ENCODE data around the gene DPF3.
A peak's percentile ranks its signal among the peaks of the same experiment; 100 is the strongest.

The DPF3 gene

DNA sequence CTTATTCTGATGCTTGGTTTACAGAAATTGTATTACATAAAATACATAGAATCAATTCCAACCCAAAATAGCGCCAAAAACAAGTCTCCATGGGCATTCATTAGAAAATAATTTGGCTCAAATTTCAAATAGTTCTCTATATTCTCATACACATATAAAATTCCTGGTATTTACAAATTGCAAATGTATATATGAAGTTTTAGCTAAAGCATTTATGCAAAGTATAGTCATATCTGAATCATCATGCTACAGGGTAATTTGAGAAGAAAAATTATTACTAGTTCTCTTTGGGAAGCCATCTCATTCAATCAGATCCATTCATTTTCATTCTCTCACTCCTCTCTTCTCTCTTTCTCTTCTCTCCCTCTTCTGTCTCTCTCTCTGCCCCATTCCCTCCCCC, 257.8 kb downstream of the DPF3 start:
- DNase-seq: no peak

DNA sequence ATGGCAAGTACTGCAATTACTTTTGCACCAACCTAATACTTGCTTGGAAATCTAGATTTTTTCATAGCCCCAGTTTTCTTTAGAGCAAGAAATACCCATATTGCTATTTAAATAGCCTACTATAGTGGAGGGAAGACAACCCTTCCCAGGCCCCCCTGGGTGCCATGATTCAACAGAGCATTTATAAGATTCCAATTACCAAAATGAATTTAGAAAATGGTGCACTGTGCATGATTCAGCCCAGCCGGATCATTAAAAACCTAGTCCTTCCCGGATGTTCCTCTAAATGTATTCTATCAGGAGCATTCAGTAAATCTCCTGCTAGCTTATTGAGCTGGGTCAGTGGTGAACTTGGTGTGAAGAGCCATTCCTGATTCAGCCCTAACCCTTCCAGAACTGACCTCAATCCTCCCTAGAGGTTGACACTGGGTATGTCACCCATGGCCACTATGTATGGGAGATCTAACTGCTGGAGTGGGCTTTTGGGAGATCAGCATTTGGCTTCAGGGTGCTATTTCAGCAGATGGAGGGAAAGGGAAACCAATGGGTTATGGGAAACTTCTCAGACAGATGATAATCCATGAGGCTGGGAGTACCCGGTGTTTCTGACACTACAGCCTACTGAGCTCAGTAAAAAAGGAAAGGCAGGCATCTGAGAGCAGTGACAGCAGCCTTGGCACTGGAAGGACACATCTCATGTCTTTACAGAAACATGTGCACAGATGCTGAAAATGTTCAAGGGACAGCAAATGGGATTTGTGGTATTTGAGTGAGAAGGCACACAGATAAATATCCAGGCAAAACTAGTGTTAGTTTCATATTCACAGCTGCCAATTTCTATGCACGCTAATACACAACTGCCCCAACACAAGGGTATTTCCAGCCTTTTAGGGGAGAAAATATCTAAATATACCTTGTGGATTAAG, 258.9 kb downstream of the DPF3 start:
- DNase-seq: no peak

DNA sequence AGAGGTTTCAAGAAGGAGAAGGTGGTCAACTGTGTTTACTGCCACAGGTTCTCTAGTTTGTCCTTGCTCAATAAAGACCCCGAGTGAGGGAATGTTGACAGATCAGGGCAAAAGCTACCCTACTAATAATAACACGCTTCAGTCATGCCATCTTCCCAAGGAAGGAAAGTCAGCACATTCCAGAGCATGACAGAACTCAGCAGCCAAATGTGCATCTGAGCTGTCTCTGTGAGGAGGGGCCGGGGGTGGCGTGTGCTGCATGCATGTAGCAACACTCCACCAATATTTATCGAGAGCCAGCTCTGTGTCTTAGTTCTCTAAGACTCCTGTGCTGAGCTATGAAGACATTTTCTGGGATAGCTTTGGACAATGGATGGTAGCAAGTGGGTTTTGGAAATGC, 260.4 kb downstream of the DPF3 start:
- DNase-seq: no peak

DNA sequence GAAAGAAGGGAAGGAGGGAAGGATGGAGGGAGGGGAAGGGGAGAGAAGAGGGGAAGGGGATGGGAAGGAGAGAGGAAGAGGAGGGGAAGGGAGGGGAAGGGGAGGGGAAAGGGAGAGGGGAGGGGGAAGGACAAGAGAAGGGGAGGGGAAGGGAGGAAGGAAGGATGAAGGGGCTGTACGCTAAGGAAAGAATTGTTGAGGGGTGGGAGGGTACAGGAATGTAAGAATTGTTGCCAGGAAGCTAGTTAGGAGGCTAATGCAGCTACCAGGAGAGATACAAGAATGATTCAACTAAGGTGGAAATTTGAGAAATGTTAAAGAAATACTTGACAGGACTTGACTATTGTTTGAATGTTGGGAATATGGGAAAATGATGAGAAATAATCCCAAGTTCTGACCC, 261.2 kb downstream of the DPF3 start:
- no peak for DNase-seq

DNA sequence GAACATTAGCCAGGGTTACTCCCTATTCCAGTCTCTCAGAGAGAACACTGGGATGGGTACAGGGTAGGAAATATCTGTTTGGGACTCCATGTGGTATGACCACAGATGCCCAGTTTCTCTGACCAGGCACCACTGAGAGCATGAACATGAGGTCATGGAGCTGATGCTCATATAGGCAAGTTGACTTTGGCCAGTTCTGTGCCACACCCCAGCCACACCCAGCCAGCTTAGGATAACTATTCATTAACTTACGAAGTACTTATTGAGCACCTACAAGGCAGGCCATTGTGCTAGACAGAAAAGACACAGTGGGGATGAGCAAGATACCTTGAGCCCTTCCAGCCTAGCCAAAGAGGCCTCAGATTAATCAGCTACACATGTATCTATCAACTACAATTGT, 262.5 kb downstream of the DPF3 start:
- no peak for DNase-seq

DNA sequence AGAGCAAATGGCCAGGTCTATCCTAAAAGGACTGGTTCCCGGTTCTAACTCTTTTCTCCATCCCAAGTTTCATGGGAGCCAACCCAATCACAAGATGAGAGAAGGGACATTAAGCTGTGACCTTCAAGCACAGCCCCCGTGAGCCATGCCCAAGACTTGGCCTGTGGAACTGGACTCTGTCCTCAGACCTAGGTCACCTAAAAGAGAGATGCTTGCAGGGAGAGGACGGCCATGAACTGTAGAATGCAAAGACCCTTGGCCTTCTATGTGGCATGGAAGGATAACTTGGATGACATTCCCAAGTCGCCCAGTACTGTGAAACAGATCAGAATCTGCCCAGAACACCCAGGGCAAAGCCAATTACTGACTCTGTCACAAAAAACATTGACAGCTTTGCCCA, 263.5 kb downstream of the DPF3 start:
- DNase-seq: no peak

DNA sequence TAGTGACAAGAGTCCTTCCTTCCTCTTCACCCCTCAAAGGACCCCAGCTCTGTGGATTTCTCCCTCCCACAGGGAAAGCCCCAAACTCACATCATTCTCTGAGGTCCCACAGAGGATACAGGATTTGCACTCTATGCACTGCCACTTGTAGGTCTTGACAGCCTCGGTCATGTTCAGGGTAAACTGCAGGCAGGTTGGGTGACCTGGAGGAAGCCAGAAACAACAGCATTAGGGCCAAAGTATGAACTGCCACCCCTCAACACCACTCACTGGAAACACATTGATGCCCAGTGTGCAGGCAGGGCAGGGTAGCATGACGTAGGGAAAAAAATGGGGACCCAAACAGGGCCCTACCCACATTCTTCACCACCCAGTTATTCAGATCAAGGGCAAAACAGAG, 264.4 kb downstream of the DPF3 start:
- DNase-seq: no peak

DNA sequence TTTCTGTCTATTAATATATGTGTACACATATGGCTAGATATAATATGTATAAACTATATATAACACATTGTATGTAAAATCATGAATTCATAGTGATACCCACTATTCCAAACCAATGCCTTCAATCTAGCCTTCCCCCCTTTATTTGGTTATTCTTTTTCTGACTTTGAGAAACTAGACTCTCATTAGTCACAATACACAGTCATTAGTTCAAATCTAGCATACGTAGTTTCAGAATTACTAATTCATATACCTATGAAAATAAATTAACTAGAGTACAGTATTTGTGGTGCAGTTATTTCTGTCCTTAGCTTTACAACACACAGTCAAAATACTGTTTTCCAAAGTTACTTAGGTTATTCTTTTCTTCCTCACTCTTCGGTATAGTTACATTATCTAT, 268.2 kb downstream of the DPF3 start:
- no peak for DNase-seq

DNA sequence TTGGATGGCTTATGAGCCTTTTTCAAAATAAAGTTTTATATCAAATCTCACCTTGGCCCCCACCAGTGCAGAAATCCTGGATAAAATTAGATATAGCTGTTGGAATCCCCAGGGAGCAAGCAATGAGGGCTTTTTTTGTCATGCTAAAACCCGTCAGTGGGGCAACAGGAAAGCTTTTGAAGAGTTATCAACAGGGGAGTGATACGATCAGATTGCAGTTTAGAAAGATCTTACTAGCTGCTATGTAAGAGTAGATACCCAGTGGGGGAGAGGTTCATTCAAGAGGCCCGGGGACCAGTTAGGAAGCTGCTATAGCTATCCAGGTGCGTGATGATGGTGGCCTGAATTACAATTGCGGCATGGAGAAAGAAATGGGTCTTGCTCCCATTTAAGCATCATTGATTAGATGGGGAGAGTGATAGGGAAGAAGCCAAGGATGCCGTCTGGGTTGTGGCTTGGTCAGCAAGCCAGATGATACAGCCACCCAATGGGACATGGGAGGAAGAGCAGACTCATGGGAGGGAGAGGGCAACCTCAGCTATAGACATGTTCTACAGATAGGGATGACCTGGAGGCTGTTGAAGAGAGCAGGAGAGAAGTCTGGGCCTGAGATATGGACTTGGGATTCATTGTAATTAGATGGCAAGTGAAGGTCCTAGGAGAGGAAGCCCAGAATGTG, 272.4 kb downstream of the DPF3 start:
- DNase-seq: no peak

DNA sequence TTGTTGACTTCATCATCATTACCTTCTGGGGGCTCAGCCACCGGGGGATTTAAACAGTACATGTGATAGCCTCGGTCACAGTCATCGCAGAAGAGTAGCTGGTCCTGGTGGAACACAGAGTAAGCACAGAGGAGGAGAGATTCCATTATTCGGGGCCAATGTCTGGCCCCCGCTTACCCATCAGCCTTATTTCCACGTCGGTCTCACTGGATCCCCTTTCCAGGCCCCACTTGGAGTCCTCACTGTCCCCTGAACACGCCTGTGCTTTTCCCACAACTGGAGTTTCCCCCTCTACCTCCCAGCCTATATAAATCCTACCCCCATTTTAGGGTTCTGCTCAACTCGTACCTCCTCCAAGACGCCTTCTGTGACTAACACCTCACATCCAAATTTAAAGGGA, 274.0 kb downstream of the DPF3 start:
- DNase-seq: no peak

DNA sequence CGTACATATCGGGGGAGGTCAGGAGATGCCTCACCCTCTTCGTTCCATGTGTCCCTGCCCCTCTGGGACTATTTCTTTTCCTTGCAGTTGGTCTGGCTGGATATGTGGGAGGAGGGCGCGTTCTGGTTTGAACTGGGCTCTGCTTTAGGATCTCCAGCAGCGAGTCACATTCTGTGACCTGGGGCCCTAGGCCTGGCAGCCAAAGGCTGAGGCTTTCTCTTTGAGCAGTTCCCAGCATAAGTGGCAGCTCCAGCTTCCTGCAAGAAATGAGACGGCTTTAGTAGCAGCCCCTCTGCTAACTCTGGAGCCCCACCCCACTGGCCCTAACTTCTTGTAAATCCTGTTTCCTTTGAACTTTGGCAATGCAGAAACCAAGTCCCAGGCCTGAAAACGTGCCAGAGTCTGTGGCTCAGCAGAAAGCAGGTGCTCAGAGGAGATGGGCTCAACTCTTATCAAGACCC, 274.8 kb downstream of the DPF3 start:
- no peak for DNase-seq

DNA sequence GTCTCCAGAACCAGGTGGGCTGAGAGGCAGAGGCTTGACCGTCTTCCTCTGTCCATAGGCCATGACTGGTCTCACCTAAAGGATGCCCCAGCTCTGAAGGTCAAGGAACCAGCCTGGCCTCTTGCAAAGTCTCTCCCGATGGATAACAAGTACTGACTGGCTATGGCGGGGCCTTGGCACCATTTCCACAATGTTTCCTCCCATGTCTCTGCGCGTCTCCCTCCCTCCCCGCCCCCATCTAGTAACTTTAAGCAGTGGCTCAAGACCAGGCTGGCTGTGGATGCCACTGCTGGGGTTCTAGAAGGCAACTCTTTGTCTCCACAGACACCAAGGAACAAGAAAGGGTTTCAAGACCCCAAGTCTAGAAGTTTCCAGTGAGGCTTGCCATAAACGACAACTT, 275.5 kb downstream of the DPF3 start:
- no peak for DNase-seq

DNA sequence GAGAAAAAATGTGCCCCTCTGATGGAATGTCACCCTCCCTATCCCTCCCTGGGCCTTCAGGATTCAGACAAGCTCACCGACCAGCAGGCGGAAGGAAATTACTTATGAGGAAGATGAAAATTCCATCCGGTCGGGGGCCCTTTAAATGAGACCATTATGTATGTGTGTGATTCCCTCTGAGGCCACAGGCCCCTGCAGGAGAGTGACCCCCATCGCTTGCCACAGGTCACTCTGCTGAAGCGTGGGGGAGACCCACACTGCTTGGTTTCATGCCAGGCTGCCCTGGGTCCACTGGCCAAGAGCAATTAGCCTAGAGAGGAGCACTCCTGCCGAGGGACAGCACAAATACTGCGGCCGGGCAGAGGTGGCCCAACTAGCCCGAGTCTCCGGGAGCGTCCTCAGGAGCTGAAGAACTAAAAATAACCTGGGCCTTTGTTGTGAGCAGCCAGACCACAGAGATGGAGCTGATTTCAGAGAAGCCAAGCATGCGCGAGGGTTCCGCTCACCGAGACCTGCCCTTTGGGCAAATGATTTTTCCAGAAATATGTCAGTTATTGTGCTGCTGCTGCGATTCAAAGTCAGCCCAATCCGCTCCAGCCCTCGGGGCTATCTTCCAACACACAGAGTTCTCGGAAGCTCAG, 276.4 kb downstream of the DPF3 start:
- peak; percentile 52 for DNase-seq

DNA sequence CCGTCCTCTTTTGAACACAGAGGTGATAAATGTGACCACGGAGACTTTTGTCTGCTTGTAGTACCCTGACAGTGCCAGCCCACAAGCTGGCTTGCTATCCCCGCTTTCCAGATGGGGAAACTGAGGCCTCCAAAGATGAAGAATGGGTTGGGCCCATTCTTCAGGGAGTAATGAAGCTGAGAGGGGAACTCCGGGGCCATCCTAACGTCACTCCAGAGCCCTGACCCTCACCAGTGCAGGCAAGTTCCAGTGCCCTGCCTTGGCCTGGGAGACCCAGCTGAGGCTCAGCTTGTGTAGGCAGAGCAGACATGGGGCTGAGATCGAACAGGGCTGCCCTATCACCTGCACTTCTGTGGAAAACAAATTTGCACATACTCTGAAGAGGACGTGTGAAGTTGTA, 277.1 kb downstream of the DPF3 start:
- DNase-seq: no peak

DNA sequence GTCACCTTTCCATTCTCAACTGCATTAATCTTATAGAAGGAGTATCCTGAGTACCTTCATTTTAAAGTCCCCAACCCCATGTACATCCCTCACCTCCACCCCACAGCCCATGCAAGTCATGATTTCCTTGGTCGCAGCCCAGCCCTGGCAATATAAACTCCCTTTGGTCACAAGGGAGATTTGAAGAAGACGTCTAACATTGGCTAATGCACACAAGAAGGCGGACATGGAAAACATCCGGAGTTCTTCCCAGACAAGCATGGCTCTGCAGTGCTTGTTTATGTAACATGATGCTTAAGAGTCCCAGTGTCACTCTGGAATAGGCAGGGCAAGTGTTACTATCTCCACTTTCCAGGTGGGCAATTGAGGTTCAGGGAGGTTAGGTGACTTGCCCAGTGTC, 277.6 kb downstream of the DPF3 start:
- no peak for DNase-seq

DNA sequence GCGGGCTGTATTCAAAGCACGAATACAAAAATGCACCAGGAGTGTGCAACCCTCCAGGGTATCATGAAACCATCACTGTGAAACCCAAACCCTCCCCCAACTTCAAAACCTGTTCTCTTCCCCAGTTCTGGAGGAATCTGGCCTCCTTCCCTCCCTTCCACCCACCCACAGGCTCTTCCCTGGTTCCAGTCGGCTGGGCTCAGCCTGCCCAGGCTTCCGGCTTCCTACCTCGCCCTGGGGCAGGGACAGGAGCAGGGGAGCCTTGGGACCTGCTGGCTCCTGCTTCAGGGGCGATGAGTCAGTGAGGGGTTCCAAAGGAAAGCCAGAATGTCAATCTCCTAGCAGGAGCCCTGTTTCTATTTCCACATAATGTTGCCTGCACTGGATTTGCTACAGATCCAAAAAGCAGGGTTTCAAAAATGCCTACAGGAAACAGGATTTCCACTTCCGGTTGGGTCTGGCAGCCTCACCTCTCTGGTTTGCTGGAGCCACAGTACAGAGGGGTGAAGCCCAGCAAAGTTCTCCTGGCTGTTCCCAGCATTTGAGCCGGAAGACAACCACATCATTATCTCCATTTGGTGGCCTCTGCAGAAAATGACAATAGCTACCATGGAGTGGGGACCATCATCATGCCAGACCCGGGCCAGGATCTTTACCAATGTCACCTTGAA, 278.3 kb downstream of the DPF3 start:
- peak; percentile 34 for DNase-seq

DNA sequence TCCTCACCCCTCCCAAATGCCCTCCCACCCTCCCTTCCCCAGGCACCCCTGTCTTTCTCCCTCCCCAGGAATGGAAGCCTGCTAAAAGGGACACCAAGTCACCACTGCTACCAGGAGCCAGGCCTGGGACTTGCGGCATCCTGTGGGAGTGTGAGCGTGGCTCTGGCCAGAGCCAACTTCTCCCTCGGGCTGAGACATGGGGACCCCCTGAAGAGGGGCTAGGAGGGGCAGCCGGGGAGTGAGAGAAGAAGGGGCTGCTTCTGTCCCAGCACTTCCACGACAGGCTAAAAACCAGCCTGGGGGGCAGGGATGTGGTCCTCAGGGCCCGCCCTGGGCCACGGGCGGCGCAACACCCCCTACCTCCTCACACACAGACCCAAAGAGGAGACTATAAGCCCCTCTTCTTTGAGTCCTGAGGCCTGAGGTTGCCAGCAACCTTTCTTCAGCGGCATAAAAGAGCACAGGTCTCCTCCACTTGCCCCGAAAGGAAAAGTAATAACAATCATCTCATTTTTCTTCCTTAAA, 278.9 kb downstream of the DPF3 start:
- no peak for DNase-seq

DNA sequence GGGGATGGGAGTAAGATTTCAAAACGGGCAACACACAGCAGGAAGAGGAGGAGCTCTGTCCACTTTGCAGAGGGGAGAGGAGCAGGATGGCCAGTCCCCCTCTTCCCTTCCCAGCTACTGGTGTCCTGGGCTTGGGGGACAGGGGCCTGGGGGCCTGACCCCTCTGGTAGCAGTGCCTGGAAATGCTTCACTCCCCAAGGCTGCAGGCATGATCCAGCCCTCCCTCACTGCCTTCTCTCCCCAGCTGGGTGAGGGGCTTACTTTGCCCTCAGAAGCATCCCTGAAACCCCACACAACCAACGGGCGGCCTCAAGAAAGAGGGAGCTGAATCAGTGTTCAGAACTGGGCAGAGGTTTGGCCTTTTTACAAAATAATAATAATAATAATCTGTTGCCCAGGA, 279.5 kb downstream of the DPF3 start:
- DNase-seq: no peak

DNA sequence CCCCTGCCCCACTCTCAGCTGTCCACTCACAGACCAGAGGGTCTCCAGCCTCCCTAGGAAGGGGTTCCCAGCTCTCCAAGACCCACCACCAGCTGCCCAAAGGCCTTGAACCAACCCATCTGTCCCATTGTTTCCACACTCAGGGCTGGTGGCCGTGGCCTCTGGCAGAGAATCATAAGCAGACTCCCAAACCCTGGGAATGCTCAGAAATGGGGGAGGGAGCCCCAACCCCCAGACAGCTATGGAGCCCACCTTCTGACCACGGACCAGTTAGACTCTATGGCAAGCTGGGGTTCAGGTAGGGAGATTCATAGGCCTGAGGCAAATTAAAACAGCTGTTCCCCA, 280.0 kb downstream of the DPF3 start:
- DNase-seq: no peak

DNA sequence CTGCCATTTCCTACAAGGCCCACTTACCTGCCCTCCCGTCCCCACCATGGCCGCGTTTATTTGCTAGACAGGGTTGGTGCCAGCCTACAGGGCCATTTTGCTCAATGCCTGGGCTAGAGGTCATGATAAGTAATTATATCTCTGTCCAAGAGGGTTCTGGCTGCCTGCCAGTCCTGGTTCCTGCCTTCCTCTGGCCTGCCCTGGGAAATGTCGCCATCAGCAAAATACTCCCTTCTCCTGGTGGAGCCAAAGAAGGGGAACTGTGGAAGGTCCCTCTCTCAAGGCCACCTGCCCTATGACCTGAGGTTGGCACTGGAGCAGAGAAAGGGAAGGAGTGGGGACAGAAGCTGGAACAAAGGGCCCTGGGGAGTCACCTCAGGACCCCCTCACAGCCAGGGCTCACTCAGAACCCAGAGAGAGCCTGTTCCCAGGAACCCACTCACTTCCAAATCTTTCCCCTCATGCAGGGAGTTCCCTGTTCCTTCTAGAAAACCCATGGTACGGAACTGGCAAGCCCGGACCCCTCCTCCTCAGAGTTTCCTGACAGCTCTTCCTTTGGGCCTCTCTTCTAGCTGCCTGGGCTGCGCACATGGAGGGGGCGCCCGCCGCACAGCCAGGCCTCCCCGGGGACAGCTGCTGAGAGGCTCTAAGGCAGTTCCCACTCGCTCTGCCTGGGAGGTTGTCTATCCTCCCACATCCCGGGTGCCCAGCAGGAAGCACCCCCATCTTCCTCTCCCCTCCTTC, 280.5 kb downstream of the DPF3 start:
- DNase-seq: no peak

DNA sequence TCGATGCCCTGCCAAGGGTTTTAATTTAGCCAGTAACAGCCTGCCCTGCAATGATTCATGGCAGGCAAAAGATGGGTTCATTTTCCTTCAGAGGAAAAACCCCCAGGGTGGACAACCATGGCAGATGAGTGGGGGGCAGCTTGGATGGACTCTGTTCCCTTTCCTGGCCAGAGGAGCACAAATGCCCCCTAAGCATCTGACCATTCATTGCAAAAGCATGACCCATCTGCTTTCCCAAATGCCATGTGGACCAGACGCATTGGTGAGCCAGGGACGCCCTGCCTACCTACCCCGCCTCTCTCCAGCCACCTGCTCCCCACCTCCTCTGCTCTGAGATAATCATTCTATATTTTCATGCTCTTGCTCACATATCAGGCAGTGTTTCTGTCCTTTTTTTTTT, 281.9 kb downstream of the DPF3 start:
- DNase-seq: no peak

DNA sequence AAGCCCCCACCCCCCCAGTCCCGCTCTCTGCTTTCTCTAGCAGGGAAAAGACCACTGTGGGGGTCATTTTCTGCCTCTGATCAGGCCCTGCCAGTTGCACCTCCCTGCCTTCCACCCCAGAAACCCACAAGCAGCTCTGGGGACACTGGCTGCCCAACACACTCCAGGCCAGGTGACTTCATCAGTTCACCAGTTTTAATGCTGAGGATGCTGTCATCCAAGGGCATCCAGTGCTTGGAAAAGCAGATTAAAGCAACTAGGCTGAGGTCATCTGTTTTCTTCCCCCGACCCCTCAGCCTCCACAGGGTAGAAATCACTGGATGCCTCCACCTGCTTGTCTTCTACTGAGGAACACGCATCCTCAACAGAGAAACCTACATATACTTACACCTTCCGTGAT, 282.4 kb downstream of the DPF3 start:
- DNase-seq: no peak

DNA sequence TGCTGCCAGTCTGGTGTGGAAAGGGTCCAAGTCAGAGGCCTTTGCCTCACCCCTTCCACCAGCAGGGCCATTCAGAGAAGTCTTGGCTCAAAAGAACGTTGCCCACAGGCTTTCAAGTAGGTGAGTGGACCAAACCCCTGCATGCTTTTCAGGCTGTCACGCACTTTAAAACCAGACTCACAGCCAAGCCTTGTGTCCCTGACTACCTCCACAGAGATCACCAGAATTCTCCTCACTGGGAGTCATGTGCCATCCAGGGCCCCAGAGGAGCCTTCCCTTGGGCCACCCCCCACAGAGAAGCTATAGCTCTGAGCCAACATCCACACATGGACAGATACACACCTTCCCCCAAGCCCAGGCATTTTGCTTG, 283.1 kb downstream of the DPF3 start:
- no peak for DNase-seq

All from amniotic stem cell (primary cell).